GM19239 (cell line): ENCODE results near the gene ZBTB46.

ENCODE experiments used
- DNase-seq: peaks from one replicate; pipeline ENCODE4 v3.0.0; 2011; ENCODE audit warnings: low spot score; ENCODE audit not compliant: insufficient read length
- FAIRE-seq: peaks from 2 replicates; lab custom pipeline; 2011; peaks lifted over from hg19 to GRCh38; lab: Jason Lieb, UNC

ZBTB46 gene

DNA sequence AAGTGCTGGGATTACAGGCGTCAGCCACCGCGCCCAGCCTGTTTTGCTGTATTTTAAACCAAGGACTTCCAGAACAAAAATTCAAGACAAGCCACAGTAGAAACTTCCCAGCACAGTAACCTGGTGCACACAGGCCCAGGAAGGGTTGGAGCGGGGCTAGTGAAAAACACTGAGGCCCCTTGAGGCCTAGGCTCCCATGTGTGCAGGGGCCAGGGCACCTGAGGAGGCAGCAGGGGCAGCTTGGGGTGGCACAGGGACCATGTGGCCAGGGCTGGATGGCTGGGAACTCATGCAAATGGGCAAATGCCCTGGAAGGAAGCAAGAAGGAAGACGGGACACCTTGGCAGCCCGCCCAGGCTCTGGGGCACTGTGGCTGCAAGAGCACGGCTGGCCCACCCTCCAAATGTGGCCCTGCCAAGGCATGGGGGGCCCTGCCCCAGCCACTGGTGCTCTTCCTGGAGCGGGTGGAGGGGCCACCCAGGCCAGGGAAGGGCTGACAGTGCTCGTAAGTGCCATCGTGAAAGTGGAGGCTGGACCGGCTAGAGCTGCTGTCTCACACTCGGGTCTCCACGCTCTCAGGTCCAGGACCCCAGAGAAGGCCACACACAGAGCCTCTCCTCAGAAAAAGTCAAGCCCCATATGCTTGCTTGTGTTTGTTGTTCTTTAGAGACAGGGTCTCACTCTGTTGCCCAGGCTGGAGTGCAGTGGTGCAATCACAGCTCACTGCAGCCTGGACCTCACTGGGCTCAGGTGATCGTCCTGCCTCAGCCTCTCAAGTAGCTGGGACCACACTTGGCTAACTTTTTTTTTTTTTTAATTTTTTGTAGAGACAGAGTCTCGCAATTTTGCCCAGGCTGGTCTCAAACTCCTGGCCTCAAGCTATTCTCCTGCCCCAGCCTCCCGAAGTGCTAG lies 81.2 kb downstream of the ZBTB46 start:
- no peak for FAIRE-seq
- DNase-seq, result no peak

DNA sequence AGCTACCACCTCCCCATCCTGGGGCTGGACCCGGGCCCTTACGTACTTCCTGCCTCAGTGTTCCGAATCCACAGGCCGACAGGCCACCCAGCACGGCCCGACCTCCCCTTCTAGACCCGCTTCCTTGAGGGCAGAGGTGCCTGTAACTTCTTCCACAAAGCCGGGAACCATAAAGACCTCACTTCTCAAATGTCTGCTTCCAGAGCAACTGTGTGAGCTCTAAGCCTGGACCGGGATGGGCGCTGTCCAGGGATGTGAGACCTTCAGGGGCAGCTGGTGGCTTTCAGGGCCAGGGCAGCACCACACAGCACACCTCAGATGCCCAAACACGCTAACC lies 82.2 kb downstream of the ZBTB46 start:
- no peak for DNase-seq
- no peak for FAIRE-seq

DNA sequence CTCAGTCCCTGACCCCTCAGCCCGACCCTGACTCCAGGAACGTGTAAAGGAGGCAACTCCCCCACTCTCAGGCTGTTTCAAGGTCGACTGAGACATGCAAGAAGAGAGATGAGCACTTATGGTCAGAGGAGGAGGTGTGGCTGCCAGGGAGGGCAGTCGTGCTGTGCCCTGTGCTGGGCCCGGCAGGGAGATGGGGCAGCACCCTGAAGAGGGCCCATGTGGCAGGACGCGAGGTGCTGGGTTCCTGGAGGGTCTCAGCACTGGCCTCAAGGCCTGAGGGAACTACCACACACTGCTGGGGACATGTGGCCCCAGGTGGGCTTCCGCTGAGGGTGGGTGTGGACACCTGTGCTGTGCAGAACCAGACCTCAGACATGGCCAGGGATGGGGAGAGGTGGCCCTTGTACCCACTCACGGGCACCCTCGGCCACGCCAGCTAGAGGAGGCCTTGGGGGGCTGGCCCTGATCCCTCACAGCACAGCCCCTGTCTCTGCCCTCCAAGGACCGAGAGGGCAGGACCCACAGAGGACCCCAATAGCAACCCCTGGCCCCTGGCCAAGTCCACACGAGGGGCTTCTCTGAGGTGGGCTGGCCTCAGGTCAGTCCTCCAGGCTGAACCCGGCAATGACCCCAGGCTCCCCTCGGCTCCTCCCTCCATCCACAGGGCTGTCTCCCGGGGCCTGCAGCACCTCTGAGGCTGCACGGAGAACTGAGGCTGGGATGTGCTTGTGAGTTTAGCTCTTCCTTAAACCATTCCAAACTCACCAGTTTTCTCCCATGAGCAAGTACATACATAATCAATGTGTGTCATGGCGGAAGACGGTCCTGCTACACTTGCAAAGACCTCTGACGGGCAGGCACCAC lies 82.8 kb downstream of the ZBTB46 start:
- DNase-seq, result no peak
- FAIRE-seq, result no peak

DNA sequence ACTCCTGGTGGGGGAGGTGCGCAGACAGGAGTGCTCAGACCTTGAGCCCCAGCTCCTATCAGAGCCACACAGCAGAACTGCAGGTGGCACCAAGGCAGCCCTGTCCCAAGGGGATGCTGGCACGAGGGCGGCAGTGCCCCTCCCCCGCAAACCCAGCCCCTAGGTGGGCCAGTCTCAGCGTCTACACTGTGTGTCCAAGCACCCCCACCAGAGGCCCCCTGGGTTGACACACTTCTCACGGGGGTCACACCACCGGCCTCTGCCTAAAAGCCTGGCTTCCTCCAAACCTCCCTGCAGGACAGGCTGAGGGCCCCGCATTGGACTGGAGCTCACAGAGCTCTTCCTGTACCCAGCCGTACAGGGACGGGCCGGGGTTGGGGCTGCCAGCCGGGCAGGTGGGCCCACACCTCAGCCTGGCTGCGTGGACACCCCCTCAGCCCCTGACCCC lies 83.4 kb downstream of the ZBTB46 start:
- DNase-seq, result no peak

DNA sequence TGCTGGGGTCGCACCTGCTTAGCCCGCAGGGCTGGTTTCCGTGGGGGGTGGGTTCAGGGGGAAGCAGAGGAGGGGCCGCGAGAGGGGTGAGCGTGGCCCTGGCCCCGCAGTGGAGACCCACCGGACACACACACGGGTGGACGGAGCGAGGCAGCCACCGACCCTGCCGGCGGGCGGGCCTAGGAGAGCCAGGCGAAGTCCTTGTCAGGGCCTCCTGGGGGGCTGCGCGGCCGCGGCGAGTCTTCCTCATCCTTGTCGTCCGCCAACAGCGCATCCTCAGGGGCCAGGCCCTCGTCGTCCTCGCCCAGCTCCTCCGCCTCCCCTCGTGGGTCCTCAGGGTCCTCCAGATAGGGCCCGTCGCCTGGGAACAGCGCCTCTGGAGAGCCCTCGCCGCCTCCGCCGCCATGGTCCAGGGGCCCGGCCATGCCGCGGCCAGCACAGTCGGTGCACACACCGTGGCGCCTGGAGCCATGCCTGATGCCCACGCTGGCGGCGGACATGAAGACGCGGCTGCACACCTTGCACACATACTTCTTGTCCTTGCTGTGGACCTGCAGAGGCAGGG lies 84.2 kb downstream of the ZBTB46 start:
- DNase-seq (no peak), FAIRE-seq (no peak)

More for the DNA sequence above, 83.4 kb downstream of the ZBTB46 start:
- FAIRE-seq, result no peak

DNA sequence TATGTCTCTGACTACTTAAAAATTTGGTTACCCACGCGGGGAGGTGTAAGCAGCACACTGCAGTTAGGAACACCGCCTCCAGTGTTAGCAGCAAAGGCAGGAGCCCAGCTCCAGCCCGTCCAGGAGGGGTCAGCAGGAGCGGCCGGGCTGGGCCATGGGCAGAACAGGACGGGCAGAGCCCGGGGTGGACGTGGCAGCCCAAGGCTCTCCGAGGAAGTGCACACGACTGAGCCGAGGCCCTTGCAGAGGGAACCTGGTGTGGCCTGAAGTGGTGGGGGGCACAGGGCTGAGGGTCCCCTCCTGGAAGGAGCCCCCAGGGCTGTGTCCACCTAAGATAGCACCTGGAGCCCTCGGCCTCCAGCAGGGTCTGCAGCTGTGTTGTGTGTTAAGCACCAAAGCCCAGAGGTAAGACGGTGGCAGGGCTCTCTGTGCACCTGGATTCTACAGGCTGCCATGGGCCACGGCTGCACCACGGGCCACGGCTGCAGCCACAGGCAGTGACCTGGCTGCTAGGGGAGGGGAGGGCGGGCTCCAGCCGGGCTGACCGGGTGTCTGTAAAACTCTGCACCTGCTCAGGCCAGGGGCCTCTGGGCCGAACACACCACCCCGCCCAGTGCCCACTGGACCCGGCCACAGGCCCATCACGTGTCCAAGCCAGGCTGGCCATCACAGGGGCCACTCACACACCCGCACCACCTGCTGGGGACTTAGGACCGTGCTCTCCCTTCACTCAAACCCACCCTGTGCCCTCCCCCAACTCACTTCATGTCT lies 84.9 kb downstream of the ZBTB46 start:
- FAIRE-seq, result no peak
- DNase-seq, result no peak

DNA sequence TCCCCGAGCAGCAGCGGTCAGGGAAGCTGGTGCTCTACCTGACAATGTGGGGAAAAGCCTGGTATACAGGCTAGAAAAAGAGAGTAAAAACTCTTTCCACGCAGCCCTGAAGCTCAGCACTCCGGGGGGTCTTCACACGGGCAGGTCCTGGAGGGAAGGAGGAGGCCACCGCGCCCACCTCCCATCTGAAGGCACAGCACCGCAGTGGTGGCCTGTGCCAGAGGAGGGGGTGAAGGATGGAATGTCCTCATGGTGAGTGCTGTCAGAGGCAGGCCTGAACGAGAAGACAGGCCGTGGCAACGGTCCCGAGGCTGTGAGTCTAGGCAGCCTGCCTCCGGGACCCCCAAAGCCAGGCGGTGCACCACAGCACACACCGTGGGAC lies 85.6 kb downstream of the ZBTB46 start:
- DNase-seq (no peak), FAIRE-seq (no peak)

DNA sequence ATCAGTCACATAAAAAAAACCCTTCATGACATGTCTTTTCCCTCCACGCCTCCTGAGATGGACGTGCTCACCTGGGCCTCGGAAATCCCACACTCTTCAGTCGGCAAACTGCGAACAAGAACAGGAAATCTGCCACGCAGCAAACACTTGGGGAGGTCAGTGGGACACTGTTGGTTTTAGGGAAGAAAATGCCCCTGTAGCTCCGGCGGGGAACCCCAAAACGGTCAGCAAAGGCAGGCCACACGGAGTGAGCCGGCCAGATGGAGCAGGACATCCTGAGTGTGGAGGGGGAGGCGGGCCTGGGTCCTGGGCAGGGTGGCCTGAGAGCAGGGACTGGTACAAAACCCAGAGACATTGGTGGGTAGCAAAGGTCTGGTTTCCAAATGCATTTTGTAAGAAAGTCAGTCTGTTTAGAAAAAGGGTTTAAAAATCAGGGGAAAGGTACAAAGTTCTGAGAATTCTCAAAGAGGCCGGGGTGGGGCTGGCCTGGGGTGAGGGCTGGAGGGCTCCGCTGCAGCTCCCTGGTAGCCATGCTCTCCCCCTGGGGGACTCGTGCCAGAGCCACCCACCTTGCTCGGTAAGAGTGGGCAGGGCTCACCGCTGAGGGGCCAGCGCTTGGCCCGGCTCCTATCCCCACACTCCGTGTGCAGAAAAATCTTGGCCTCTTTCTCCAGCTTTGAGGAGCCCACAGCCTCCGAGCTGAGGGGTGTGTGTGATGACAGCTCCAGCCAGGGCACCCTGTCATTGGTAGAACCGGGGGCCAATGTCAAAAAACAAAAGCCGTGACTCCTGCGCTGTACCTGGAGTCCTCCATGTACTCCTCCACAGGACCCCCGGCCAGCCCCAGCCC lies 86.3 kb downstream of the ZBTB46 start:
- no peak for FAIRE-seq

DNA sequence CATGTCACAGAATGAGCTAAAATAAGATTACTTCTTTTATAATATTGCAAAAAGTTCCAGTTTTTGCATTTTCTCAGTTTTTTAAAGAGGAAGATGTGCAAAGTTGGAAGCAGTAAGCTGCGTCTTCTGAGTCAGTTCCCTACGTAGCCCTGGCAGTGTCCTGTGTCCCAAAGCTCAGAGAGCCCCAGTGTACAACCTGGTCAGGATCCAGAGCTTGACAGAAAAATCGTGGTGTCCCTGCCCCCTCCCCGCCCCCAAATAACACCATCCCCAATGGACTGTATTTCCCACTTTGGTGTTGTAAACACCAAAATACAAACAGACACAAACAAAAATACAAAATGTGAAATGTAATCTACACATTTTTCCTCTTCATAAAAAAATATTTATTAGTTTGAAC lies 86.9 kb downstream of the ZBTB46 start:
- FAIRE-seq (no peak), DNase-seq (no peak)

More for the DNA sequence above, 86.3 kb downstream of the ZBTB46 start:
- DNase-seq, result no peak

DNA sequence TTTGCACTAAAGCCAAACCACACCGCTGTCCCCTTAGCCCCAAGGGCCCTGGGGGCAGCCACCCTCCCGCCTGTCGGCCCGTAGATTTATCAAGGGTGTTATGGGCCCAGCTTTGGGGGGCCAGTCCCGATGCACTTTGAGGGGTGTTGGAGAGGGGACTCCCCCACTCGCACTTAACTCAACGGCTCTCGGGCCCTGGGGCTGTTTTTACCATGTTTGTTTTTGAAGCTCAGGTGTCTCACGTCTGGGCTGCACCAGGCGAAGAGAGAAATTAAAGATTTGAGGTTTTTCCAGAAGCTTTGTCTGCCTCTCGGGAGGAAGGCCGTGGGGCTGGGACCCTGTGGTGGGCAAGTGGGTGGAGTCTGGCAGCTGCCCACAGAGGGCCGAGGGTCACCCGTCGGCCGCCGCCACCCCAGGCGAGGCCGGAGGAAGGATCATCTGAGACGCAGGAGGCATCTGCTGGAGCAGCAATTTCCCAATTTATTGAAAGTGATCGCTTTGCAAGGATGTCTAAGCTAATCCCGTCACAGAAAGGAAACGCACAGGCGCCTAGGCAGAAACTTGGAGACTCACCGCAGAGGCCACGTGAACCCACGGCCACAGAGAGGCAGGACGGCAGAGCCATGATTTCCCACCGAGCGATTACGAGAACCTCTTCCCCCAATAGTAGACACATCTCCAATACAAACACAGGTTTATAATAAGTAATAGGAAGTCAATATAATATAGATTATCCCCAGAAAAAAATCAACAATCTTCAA lies 87.7 kb downstream of the ZBTB46 start:
- FAIRE-seq (no peak), DNase-seq (no peak)

DNA sequence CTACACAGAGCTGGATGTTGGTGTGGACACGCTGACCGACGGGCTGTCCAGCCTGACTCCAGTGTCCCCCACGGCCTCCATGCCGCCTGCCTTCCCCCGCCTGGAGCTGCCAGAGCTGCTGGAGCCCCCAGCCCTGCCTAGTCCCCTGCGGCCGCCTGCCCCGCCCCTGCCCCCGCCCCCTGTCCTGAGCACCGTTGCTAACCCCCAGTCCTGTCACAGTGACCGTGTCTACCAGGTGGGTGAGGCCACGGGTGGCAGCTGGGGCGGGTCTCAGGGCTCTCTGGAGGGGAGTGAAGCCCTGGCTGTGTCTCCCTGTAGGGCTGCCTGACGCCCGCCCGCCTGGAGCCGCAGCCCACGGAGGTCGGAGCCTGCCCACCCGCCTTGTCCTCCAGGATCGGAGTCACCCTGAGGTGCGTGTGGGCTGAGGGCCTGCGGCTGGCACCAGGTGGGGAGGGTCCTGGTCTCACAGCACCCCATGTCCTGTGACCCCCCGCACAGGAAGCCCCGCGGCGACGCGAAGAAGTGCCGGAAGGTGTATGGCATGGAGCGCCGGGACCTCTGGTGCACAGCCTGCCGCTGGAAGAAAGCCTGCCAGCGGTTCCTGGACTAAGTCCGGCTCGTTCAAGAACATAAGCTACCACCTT lies 88.6 kb downstream of the ZBTB46 start:
- DNase-seq (no peak), FAIRE-seq (no peak)

DNA sequence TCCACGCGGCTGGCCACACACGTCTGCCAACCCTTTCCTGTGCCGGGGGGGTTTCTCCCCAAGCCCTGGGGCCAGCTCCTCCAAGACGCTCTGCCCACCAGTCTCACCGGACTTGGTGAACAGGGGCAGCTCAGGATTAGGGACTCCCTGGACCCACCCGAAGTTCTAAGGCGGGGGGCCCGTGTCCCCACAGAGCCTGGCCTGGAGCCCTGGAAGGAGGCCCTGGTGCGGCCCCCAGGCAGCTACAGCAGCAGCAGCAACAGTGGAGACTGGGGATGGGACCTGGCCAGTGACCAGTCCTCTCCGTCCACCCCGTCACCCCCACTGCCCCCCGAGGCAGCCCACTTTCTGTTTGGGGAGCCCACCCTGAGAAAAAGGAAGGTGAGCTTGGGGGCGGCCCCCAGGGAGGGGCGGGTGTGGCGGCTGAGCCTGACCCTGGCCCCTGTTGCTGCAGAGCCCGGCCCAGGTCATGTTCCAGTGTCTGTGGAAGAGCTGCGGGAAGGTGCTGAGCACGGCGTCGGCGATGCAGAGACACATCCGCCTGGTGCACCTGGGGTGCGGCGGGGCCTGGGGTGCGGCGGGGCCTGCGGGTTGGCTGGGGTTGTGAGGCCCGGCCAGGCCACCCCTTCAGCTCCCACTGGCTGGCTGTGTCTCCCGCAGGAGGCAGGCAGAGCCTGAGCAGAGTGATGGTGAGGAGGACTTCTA lies 89.2 kb downstream of the ZBTB46 start:
- no peak for FAIRE-seq
- no peak for DNase-seq

DNA sequence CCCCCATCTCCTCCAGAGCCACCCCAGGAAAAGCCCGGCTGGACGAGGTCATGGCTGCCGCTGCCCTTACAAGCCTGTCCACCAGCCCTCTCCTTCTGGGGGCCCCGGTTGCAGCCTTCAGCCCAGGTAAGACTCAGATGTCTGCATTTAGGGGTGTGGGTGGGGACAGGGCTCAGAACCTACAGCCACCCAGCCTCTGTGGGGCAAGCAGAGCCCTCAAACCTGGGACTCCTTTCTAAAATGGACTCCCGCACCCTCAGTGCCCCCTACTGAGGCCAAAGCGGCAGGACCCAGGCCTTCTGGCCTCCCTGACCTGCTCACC lies 89.7 kb downstream of the ZBTB46 start:
- DNase-seq (no peak), FAIRE-seq (no peak)

DNA sequence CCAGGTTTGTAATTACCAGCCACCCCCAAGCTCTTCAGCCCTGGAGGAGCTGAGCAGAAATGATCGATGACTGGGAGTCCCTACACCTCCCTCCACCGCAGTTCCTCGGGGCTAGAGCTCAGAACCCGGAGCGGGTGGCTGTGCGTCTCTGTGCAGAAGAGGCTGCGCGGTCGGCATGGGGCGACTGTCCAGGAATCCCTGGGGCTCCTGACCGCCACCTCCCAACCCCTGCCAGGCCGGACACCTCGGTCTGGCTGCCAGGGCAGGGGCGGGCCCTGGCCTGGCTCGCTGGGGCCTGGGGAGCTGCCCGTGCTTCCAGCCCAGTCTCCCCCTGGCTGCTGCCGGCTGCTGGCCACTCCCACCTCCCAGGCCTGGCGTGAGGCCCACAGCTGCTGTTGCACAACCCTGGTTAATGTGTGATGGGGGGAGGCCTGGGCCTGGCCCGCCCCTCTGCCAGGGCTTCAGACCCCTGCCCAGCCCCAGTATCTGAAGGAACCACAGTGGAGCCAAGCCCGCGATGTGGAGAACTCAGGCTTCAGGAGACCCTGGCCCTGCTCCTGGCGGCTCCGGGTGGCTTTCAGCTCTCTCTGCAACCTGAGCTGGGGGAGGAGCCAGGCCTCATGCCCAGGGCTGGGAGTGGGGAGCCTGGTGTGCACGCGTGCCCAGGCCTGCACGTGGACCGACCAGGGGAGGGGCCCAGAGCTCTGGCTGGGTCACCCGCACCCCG lies 90.3 kb downstream of the ZBTB46 start:
- DNase-seq, result peak; percentile 91
- FAIRE-seq, result peak; percentile 85

DNA sequence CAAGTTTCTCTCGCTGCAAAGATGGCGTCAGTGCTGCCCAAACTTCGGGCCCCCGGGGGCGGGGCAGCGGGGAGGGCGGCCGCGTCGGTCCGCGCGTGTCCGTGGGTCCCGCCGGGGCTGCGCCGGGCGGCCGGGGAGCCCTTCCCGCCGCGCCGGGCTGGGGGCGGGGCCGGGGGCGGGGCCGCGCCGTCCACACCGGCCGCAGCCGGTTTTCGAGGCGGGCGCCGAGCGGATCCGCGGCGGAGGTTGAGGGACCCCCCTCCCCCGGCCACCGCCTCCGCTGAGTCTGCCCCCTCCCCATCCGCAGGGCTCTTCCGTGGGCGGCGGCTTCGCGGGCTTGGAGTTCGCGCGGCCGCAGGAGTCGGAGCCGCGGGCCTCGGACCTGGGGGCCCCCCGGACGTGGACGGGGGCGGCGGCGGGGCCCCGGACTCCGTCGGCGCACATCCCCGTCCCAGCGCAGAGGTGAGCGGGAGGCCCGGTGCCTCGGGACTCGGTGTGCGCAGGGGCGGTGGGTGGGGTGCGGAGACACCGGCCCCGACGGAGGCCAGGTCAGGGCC lies 90.9 kb downstream of the ZBTB46 start:
- peak; percentile 74 for DNase-seq
- peak; percentile 14 for FAIRE-seq

DNA sequence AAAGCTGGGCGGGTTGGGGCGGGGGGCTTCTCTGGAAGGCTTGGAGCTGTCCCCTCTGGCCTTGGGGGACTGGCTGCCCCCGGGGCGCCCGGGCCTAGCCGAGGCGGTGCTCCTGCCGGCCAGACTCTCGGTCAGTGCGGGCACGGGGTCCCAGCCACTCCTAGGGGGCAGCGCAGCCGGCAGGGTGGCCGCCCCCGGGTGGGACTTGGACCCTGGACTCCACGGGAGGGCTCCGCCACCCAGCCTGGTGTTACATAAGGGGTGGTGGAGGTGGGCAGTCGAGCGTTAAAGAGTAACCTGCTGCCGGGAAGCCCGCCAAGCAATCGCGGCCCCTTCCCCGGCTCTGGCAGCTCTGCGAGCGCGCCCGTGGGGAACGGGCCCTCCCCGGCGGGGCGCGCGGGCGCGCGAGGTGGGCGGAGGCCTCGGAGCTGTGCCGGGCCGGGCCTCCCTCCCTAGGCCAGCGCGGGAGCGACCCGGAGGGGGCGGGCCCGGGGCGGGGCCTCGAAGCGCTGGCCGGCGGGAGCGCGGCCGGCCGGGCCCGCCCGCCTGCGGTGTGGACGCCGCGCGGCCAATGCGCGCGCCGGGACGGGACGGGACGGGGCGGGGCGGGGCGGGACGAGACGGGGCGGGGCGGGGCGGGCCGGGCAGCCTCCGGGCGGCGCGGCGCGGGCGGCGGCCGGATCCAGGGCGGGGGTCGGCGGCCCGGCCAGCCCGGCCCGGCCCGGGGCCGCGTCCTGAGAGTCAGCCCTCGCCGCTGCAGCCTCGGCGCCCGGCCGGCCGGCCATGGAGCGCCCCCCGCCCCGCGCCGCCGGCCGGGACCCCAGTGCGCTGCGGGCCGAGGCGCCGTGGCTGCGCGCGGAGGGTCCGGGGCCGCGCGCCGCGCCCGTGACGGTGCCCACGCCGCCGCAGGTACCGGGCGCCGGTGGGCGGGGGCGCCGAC lies 91.7 kb downstream of the ZBTB46 start, which contains the start of gene SLC2A4RG:
TSS of gene SLC2A4RG (plus strand) at position 647 of the 940 bp plus-strand sequence. CDS start at position 784, 137 bp downstream.
- peak; percentile 98 for DNase-seq
- FAIRE-seq, result no peak
